ENCODE results near the gene SETD7. TPM values are rescaled to one million over a fixed set of nuclear protein-coding genes. Genes with fewer than 3 reads are reported as not detected.

The SETD7 gene
- total and polyA plus RNA-seq, 2 experiments from 2014 or later = 1.1 to 4.2 TPM

- Histone ChIP-seq H3K9me2 (ENCODE audit: insufficient read depth) (no peaks in the 10 kb centered on the region), H3K36me3 (ENCODE audit: insufficient read depth) (no peaks in the 10 kb centered on the region), H3K4me2 (no peak overlapping the region), H3K4me3 (no peak overlapping the region), H3K79me2 (replicated peaks; ENCODE audit: insufficient read depth) (no peaks in the 10 kb centered on the region), H3K4me1 (ENCODE audit: insufficient read depth) (no peaks in the 10 kb centered on the region), H3K27me3 (ENCODE audit: insufficient read depth) (no peaks in the 10 kb centered on the region), H2AFZ (0 out of 2 replicates have a peak overlapping the region, but pooled peaks have one; percentile 21), H3F3A (replicated peaks; ENCODE audit: low read depth) (no peaks in the 10 kb centered on the region), H3K27ac (ENCODE audit: low read depth) (no peak overlapping the region), H4K20me1 (replicated peaks; ENCODE audit: insufficient read depth) (no peaks in the 10 kb centered on the region)
- DNase-seq (ENCODE audit: low spot score) = no peak
- Mint-ChIP-seq H3K4me3 (no peak overlapping the region), H3K36me3 (ENCODE audit: low read depth) (no peaks in the 10 kb centered on the region), H3K9me3 (no peaks in the 10 kb centered on the region), H3K4me1 (no peaks in the 10 kb centered on the region; the same call in 2 of the 3 replicates), H3K27ac (no peak overlapping the region), H3K27me3 (ENCODE audit: insufficient read depth, low read depth, poor library complexity) (peaks cover 9% of the 10 kb centered on the region)
- TF ChIP-seq CREB1 (CRISPR knock-in tag; IDR thresholded peaks at IDR 0.05; ENCODE audit: low read depth) (no peak), ZNF114 (CRISPR knock-in tag; IDR thresholded peaks at IDR 0.05) (no peak), JUNB (IDR thresholded peaks at IDR 0.05; ENCODE audit: unreplicated experiment) (no peak), POLR2AphosphoS5 (IDR thresholded peaks at IDR 0.05; ENCODE audit: low read depth) (no peak), REST (IDR thresholded peaks at IDR 0.05; ENCODE audit: unreplicated experiment) (no peak), EZH2phosphoT487 (IDR thresholded peaks at IDR 0.05; ENCODE audit: unreplicated experiment) (no peak), ZNF462 (CRISPR knock-in tag; IDR thresholded peaks at IDR 0.05) (no peak)
- ATAC-seq = no peak
Observed at GRCh38 chr4:139596034-139596683, 40.1 kb upstream of the SETD7 start.
